ENCODE results near the gene FBXO27. TPM values are rescaled to one million over a fixed set of nuclear protein-coding genes. Genes with fewer than 3 reads are reported as not detected.
A peak's percentile ranks its signal among the peaks of the same experiment; 100 is the strongest.

FBXO27 gene
- total RNA-seq, 1 experiment from 2014 or later, result 0.28 TPM

DNA sequence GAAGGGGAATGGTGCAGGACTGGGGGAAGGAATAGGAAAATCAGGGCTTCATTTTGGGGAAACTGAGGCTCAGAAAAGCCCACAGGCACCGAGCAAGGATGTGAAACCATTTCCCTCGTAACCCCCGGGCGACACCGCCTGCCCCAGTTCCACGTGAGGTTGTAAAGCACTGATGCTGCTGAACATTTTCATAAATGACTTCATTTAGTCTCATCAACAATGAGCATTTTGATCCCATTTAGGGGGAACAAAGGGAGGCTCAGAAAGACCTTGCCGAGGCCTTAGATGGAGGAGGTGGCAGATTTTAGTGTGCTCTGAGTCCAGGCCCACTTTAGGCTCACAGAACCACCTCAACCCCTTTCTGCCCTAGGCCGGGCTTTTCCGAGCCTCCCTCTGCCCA lies 20.5 kb upstream of the FBXO27 start:
- Mint-ChIP-seq H3K4me3 (ENCODE audit: unreplicated experiment) (no peak overlapping the region), H3K4me1 (ENCODE audit: insufficient read depth, unreplicated experiment) (no peaks in the 10 kb centered on the region), H3K36me3 (ENCODE audit: insufficient read depth, unreplicated experiment) (no peaks in the 10 kb centered on the region), H3K27me3 (ENCODE audit: insufficient read depth, unreplicated experiment) (no peaks in the 10 kb centered on the region), H3K27ac (ENCODE audit: low read depth, unreplicated experiment) (no peak overlapping the region), H3K9me3 (ENCODE audit: unreplicated experiment) (peaks cover 7% of the 10 kb centered on the region)
- CTCF ChIA-PET, result interaction anchor here (0.7 to 1.9 kb wide), 6 partner anchors 14 to 274 kb away, joined by 3 to 7 read pairs (median 4); no protein-coding TSS in a partner anchor
- BruUV-seq (replicated peaks), result no TSS peak
- TF ChIP-seq, protein P1, sequence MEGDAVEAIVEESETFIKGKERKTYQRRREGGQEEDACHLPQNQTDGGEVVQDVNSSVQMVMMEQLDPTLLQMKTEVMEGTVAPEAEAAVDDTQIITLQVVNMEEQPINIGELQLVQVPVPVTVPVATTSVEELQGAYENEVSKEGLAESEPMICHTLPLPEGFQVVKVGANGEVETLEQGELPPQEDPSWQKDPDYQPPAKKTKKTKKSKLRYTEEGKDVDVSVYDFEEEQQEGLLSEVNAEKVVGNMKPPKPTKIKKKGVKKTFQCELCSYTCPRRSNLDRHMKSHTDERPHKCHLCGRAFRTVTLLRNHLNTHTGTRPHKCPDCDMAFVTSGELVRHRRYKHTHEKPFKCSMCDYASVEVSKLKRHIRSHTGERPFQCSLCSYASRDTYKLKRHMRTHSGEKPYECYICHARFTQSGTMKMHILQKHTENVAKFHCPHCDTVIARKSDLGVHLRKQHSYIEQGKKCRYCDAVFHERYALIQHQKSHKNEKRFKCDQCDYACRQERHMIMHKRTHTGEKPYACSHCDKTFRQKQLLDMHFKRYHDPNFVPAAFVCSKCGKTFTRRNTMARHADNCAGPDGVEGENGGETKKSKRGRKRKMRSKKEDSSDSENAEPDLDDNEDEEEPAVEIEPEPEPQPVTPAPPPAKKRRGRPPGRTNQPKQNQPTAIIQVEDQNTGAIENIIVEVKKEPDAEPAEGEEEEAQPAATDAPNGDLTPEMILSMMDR (IDR thresholded peaks at IDR 0.05; ENCODE audit: unreplicated experiment), result no peak
- intact Hi-C loops (cut with micrococcal nuclease), result loop anchor here (1.0 kb wide), 3 partner anchors 57 to 275 kb away; no protein-coding TSS in a partner anchor
- DNase-seq (ENCODE audit: unreplicated experiment), result no peak
- POLR2A ChIA-PET, result no interaction called here

DNA sequence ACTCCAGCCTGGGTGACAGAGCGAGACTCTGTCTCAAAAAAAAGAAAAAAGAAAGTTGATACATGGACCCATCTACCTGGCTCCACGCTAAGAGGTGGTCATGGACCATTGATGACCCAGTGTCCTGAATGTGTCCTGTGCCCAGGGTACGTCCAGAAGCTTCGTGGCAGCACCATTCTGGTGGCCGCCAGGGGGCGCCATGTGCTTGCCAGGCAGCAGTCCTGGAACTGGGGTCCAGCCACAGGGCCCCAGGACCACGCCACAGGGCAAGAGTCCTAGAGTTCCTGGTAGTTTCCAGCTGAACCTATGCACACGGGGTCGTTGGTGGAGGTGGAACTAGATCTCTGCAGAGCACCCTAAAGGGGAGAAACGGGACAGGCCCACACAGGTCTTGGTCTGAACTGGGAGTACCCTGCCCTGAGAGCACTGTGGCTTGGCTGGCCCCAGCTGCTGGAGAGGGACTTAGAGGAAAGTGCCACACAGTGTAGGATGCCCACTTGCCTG lies 19.9 kb upstream of the FBXO27 start:
- intact Hi-C loops (cut with micrococcal nuclease), result loop anchor here (1.0 kb wide), 3 partner anchors 58 to 276 kb away; no protein-coding TSS in a partner anchor
- Mint-ChIP-seq H3K36me3 (ENCODE audit: insufficient read depth, unreplicated experiment) (no peaks in the 10 kb centered on the region), H3K4me1 (ENCODE audit: insufficient read depth, unreplicated experiment) (no peaks in the 10 kb centered on the region), H3K27me3 (ENCODE audit: insufficient read depth, unreplicated experiment) (no peaks in the 10 kb centered on the region), H3K4me3 (ENCODE audit: unreplicated experiment) (no peak overlapping the region), H3K9me3 (ENCODE audit: unreplicated experiment) (peaks cover 2% of the 10 kb centered on the region), H3K27ac (ENCODE audit: low read depth, unreplicated experiment) (no peak overlapping the region)
- BruUV-seq (replicated peaks), result no TSS peak
- CTCF ChIA-PET, result interaction anchor here (0.5 to 1.9 kb wide), 14 partner anchors 9 to 275 kb away, joined by 3 to 11 read pairs (median 3); partner anchors contain the start of gene NCCRP1
- POLR2A ChIA-PET, result no interaction called here
- TF ChIP-seq, protein P1 (IDR thresholded peaks at IDR 0.05; ENCODE audit: unreplicated experiment), result peak; percentile 90
- peak; percentile 62 for DNase-seq (ENCODE audit: unreplicated experiment)

DNA sequence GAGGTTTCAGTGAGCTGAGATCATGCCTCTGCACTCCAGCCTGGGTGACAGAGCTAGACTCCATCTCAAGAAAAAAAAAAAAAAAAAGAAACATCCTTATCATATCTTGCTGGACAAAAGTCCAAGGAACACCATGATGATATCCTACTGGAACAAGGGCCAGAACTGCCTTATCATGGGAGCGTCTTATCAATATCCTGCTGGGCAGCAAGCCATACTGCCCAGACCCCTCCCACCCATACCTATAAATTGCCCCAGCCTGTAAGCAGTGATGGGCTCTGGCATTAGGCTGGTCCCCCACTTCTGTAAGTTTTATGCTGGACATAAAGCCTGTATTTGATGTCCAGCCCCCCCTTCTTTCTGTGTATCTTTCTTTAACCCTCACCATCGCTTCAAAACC lies 14.7 kb upstream of the FBXO27 start:
- Mint-ChIP-seq H3K4me1 (ENCODE audit: insufficient read depth, unreplicated experiment) (no peaks in the 10 kb centered on the region), H3K27me3 (ENCODE audit: insufficient read depth, unreplicated experiment) (no peaks in the 10 kb centered on the region), H3K4me3 (ENCODE audit: unreplicated experiment) (no peak overlapping the region), H3K9me3 (ENCODE audit: unreplicated experiment) (no peaks in the 10 kb centered on the region), H3K27ac (ENCODE audit: low read depth, unreplicated experiment) (no peak overlapping the region), H3K36me3 (ENCODE audit: insufficient read depth, unreplicated experiment) (no peaks in the 10 kb centered on the region)
- ChIA-PET CTCF (interaction anchor here (0.6 kb wide), 1 partner anchor 85 kb away, joined by 4 read pairs; no protein-coding TSS in a partner anchor), POLR2A (no interaction called here)
- BruUV-seq (replicated peaks), result no TSS peak
- intact Hi-C loops (cut with micrococcal nuclease), result no loop called here
- TF ChIP-seq, protein P1 (IDR thresholded peaks at IDR 0.05; ENCODE audit: unreplicated experiment), result no peak
- no peak for DNase-seq (ENCODE audit: unreplicated experiment)

DNA sequence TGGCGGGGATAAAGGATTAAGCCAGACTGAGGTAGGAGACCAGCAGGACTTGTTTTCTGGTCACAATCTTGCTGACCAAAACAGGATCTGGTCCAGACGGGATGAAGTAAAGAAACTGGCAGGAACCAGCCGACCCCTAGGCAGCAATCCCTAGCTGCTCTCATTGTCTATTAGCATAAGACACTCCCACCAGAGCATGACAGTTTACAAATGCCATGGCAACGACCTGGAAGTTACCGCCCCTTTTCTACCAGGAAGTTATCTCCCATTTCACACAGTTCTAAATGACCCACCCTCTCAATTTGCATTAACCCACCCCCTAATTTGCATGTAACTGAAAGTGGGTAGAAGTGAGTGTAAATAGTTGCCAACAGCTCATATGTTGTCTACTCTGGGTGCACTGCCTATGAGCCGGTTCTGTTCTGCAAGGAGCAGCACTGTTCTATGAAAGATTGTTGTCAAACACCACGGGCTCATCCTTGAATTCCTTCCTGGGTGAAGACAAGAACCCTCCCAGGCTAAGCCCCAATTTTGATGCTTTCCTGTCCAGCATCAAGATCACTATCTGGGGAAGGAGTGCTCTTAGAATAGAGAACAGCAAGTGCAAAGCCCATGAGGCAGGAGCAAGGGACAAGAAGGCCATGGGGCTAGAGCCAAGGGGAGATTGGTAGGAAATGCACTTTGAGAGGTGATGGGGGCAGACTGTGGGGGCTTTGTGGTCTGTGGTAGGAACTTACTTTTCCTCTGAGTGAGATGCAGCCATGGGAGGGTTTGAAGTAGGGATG lies 13.9 kb upstream of the FBXO27 start:
- H3K4me1 Mint-ChIP-seq (ENCODE audit: insufficient read depth, unreplicated experiment), result no peaks in the 10 kb centered on the region
- ChIA-PET POLR2A (interaction anchor here (0.6 kb wide), 1 partner anchor 296 kb away, joined by 4 read pairs; the partner anchor contains the start of gene SAMD4B), CTCF (interaction anchor here (0.5 to 1.1 kb wide), 3 partner anchors 95 to 587 kb away, joined by 3 to 4 read pairs (median 4); no protein-coding TSS in a partner anchor)
- no peaks in the 10 kb centered on the region for H3K9me3 Mint-ChIP-seq (ENCODE audit: unreplicated experiment)
- no peaks in the 10 kb centered on the region for H3K27me3 Mint-ChIP-seq (ENCODE audit: insufficient read depth, unreplicated experiment)
- intact Hi-C loops (cut with micrococcal nuclease), result no loop called here
- no peak overlapping the region for H3K27ac Mint-ChIP-seq (ENCODE audit: low read depth, unreplicated experiment)
- BruUV-seq (replicated peaks), result no TSS peak
- peak; percentile 46 for DNase-seq (ENCODE audit: unreplicated experiment)
- no peak overlapping the region for H3K4me3 Mint-ChIP-seq (ENCODE audit: unreplicated experiment)
- TF ChIP-seq, protein P1 (IDR thresholded peaks at IDR 0.05; ENCODE audit: unreplicated experiment), result no peak
- no peaks in the 10 kb centered on the region for H3K36me3 Mint-ChIP-seq (ENCODE audit: insufficient read depth, unreplicated experiment)
